HEK293 (cell line): Measurements from ENCODE around the gene PPP1R9B.

Source experiments
- CTCF ChIA-PET: fragments of 350-600 bp; formaldehyde crosslinking; extraction: SDS; loops from one replicate; lab custom pipeline; 2021; ENCODE audit warnings: antibody characterized with exemption; lab: Yijun Ruan, JAX
- POLR2A ChIA-PET: fragments of 300-600 bp; formaldehyde crosslinking; extraction: SDS; loops from one replicate; lab custom pipeline; 2020; ENCODE audit warnings: antibody characterized with exemption, inconsistent platforms; lab: Yijun Ruan, JAX
- H3K27ac ChIP-seq: fragments of 200-500 bp; sonication (Bioruptor generic); 2 replicates; pipeline ENCODE4 v1.5.1; 2014; ENCODE audit warnings: low read depth, low read length, control low read depth, inconsistent platforms; ENCODE audit errors: extremely low read depth
- H3K36me3 ChIP-seq, 2 experiments: fragments of 200-500 bp in 1 of 2; sonication (Bioruptor generic) in 1 of 2; 1 replicate in 1 of 2; 2 replicates in 1 of 2; pipeline ENCODE4 v1.5.1; 2014 to 2017; ENCODE audit warnings: inconsistent platforms in 2 of 2, low read length in 2 of 2; ENCODE audit not compliant: control insufficient read depth in 2 of 2, insufficient read depth in 1 of 2
- H3K4me1 ChIP-seq: fragments of 200-500 bp; sonication (Bioruptor generic); 2 replicates; pipeline ENCODE4 v1.5.1; 2014; ENCODE audit warnings: mild to moderate bottlenecking, low read length, inconsistent platforms; ENCODE audit not compliant: control insufficient read depth, insufficient read depth
- H3K4me3 ChIP-seq: 2 replicates; pipeline ENCODE4 v1.5.1; 2011; ENCODE audit warnings: low read depth, mild to moderate bottlenecking, control low read depth, low read length, moderate library complexity
- H3K9me3 ChIP-seq: fragments of 200-500 bp; sonication (Bioruptor generic); 2 replicates; pipeline ENCODE4 v1.5.1; 2014; ENCODE audit warnings: low read depth, low read length, inconsistent platforms; ENCODE audit not compliant: control insufficient read depth, insufficient read depth
- BCL6B ChIP-seq: fragments of 450-650 bp; formaldehyde crosslinking; IDR thresholded peaks from 2 replicates; pipeline ENCODE4 v1.5.1; 2017; ENCODE audit warnings: missing biosample characterization, missing genetic modification characterization
- KLF16 ChIP-seq: fragments of 450-650 bp; formaldehyde crosslinking; IDR thresholded peaks from 2 replicates; pipeline ENCODE4 v1.5.1; 2017; ENCODE audit warnings: missing biosample characterization, missing genetic modification characterization
- KLF17 ChIP-seq: fragments of 450-650 bp; formaldehyde crosslinking; IDR thresholded peaks from 2 replicates; pipeline ENCODE4 v1.5.1; 2016; ENCODE audit warnings: missing biosample characterization, missing genetic modification characterization
- PRDM10 ChIP-seq: fragments of 450-650 bp; formaldehyde crosslinking; IDR thresholded peaks from 2 replicates; pipeline ENCODE4 v1.5.1; 2016; ENCODE audit warnings: missing biosample characterization, missing genetic modification characterization
- SP3 ChIP-seq: fragments of 450-650 bp; formaldehyde crosslinking; IDR thresholded peaks from 2 replicates; pipeline ENCODE4 v1.5.1; 2016; ENCODE audit warnings: missing biosample characterization, missing genetic modification characterization
- YY2 ChIP-seq: fragments of 450-650 bp; formaldehyde crosslinking; IDR thresholded peaks from 2 replicates; pipeline ENCODE4 v1.5.1; 2016; ENCODE audit warnings: missing biosample characterization, missing genetic modification characterization
- ZBTB49 ChIP-seq: fragments of 450-650 bp; formaldehyde crosslinking; IDR thresholded peaks from 2 replicates; pipeline ENCODE4 v1.5.1; 2016; ENCODE audit warnings: missing biosample characterization, missing genetic modification characterization, low read depth
- ZFP41 ChIP-seq: fragments of 450-650 bp; formaldehyde crosslinking; IDR thresholded peaks from 2 replicates; pipeline ENCODE4 v1.5.1; 2016; ENCODE audit warnings: missing biosample characterization, missing genetic modification characterization, borderline replicate concordance
- ZNF138 ChIP-seq: fragments of 450-650 bp; formaldehyde crosslinking; IDR thresholded peaks from 2 replicates; pipeline ENCODE4 v1.5.1; 2016; ENCODE audit warnings: missing biosample characterization, missing genetic modification characterization, borderline replicate concordance
- ZNF148 ChIP-seq: fragments of 450-650 bp; formaldehyde crosslinking; IDR thresholded peaks from 2 replicates; pipeline ENCODE4 v1.5.0; 2017; ENCODE audit warnings: missing biosample characterization, missing genetic modification characterization, borderline replicate concordance
- ZNF155 ChIP-seq: fragments of 450-650 bp; formaldehyde crosslinking; IDR thresholded peaks from 2 replicates; pipeline ENCODE4 v1.5.1; 2016; ENCODE audit warnings: missing biosample characterization, missing genetic modification characterization
- ZNF26 ChIP-seq: fragments of 450-650 bp; formaldehyde crosslinking; IDR thresholded peaks from 2 replicates; pipeline ENCODE4 v1.5.1; 2016; ENCODE audit warnings: missing biosample characterization, missing genetic modification characterization
- ZNF426 ChIP-seq: fragments of 450-650 bp; formaldehyde crosslinking; IDR thresholded peaks from 2 replicates; pipeline ENCODE4 v1.5.1; 2017; ENCODE audit warnings: missing biosample characterization, missing genetic modification characterization, mild to moderate bottlenecking, inconsistent platforms, moderate library complexity
- ZNF449 ChIP-seq: fragments of 450-650 bp; formaldehyde crosslinking; IDR thresholded peaks from 2 replicates; pipeline ENCODE4 v1.5.1; 2017; ENCODE audit warnings: missing biosample characterization, mild to moderate bottlenecking, missing genetic modification characterization, moderate library complexity
- ZNF558 ChIP-seq: fragments of 450-650 bp; formaldehyde crosslinking; IDR thresholded peaks from 2 replicates; pipeline ENCODE4 v1.5.1; 2016; ENCODE audit warnings: missing biosample characterization, missing genetic modification characterization
- ZNF585B ChIP-seq: fragments of 450-650 bp; formaldehyde crosslinking; IDR thresholded peaks from 2 replicates; pipeline ENCODE4 v1.5.1; 2016; ENCODE audit warnings: missing biosample characterization, missing genetic modification characterization
- ZNF654 ChIP-seq: fragments of 450-650 bp; formaldehyde crosslinking; IDR thresholded peaks from 2 replicates; pipeline ENCODE4 v1.5.1; 2016; ENCODE audit warnings: low read depth, missing biosample characterization, missing genetic modification characterization
- ZNF76 ChIP-seq: fragments of 450-650 bp; formaldehyde crosslinking; IDR thresholded peaks from 2 replicates; pipeline ENCODE4; 2016; ENCODE audit warnings: low read depth, missing biosample characterization, missing genetic modification characterization, borderline replicate concordance
- ZNF776 ChIP-seq: fragments of 450-650 bp; formaldehyde crosslinking; IDR thresholded peaks from 2 replicates; pipeline ENCODE4 v1.5.0; 2017; ENCODE audit warnings: missing biosample characterization, missing genetic modification characterization, borderline replicate concordance
- ZSCAN16 ChIP-seq: fragments of 450-650 bp; formaldehyde crosslinking; IDR thresholded peaks from 2 replicates; pipeline ENCODE4 v1.5.1; 2016; ENCODE audit warnings: missing biosample characterization, missing genetic modification characterization
- ZSCAN4 ChIP-seq: fragments of 450-650 bp; formaldehyde crosslinking; IDR thresholded peaks from 2 replicates; pipeline ENCODE4 v1.5.1; 2017; ENCODE audit warnings: missing biosample characterization, missing genetic modification characterization

The PPP1R9B gene

GRCh38 chr17:50165466-50165865 lies 15.0 kb upstream of the PPP1R9B start (continued):
- TF ChIP-seq KLF17 (tag by site-specific recombination) = no peak
- no peak for TF ChIP-seq ZNF138 (tag by site-specific recombination)
- TF ChIP-seq ZNF654 (tag by site-specific recombination) = no peak
- no peak for TF ChIP-seq KLF16 (tag by site-specific recombination)
- TF ChIP-seq ZNF449 (tag by site-specific recombination) = no peak
- TF ChIP-seq ZSCAN16 (tag by site-specific recombination) = no peak

- ChIA-PET POLR2A (interaction anchor here (1.3 kb wide), 1 partner anchor 13 kb away, joined by 8 read pairs; no protein-coding TSS in a partner anchor), CTCF (interaction anchor here (0.5 to 7.4 kb wide), 15 partner anchors 10 to 151 kb away, joined by 3 to 106 read pairs (median 5); no protein-coding TSS in a partner anchor)
- no peaks in the 10 kb centered on the region for H3K9me3 ChIP-seq
- no peak overlapping the region for H3K4me3 ChIP-seq
- H3K4me1 ChIP-seq = no peaks in the 10 kb centered on the region
- no peak overlapping the region for H3K27ac ChIP-seq
- H3K36me3 ChIP-seq = no peaks in the 10 kb centered on the region
- TF ChIP-seq PRDM10 (tag by site-specific recombination) (no peak), ZNF585B (tag by site-specific recombination) (no peak), ZNF76 (tag by site-specific recombination) (no peak), ZNF776 (no peak), ZNF26 (tag by site-specific recombination) (no peak), SP3 (no peak), ZNF148 (tag by site-specific recombination) (no peak), BCL6B (tag by site-specific recombination) (no peak), ZNF155 (tag by site-specific recombination) (no peak), ZNF558 (tag by site-specific recombination) (no peak), ZNF426 (tag by site-specific recombination) (no peak), ZBTB49 (tag by site-specific recombination) (no peak), ZSCAN4 (no peak), ZFP41 (tag by site-specific recombination) (no peak), YY2 (tag by site-specific recombination) (no peak)
Measured at GRCh38 chr17:50165066-50165465, 14.6 kb upstream of the PPP1R9B start.
